GM21717 (cell line): ENCODE measurements around the gene BCAS1.

Experiments
- ATAC-seq: cut with Tn5 transposase; IDR thresholded peaks from one replicate; pipeline ENCODE4 v1.9.1; 2021; ENCODE audit warnings: mild to moderate bottlenecking, moderate library complexity; ENCODE audit not compliant: unreplicated experiment

Gene BCAS1

GRCh38 chr20:54082100-54082499 is 11.7 kb upstream of the BCAS1 start:
- ATAC-seq = no peak

GRCh38 chr20:54079652-54080051 is 9.3 kb upstream of the BCAS1 start:
- ATAC-seq = no peak

- peak; percentile 62 for ATAC-seq
Observed at GRCh38 chr20:54078296-54078984, 8.0 kb upstream of the BCAS1 start.

GRCh38 chr20:54076259-54076658 is 5.9 kb upstream of the BCAS1 start:
- no peak for ATAC-seq

- no peak for ATAC-seq
Observed at GRCh38 chr20:54075322-54075721, 4.9 kb upstream of the BCAS1 start.

GRCh38 chr20:54074511-54074910 is 4.1 kb upstream of the BCAS1 start:
- no peak for ATAC-seq

- no peak for ATAC-seq
Observed at GRCh38 chr20:54073288-54073687, 2.9 kb upstream of the BCAS1 start.

- ATAC-seq = no peak
Observed at GRCh38 chr20:54069501-54069971, 858 bp downstream of the BCAS1 start.

GRCh38 chr20:54068966-54069365 is 1.4 kb downstream of the BCAS1 start:
- no peak for ATAC-seq

GRCh38 chr20:54068495-54068894 is 1.9 kb downstream of the BCAS1 start:
- no peak for ATAC-seq

- ATAC-seq = no peak
Observed at GRCh38 chr20:54067606-54068174, 2.7 kb downstream of the BCAS1 start.

- no peak for ATAC-seq
Observed at GRCh38 chr20:54065601-54066038, 4.8 kb downstream of the BCAS1 start.

GRCh38 chr20:54064939-54065338 is 5.5 kb downstream of the BCAS1 start:
- no peak for ATAC-seq

- peak; percentile 42 for ATAC-seq
Observed at GRCh38 chr20:54063992-54064676, 6.3 kb downstream of the BCAS1 start.

- no peak for ATAC-seq
Observed at GRCh38 chr20:54063580-54063979, 6.8 kb downstream of the BCAS1 start.

GRCh38 chr20:54062812-54063280 is 7.5 kb downstream of the BCAS1 start:
- no peak for ATAC-seq

- no peak for ATAC-seq
Observed at GRCh38 chr20:54061101-54061881, 9.1 kb downstream of the BCAS1 start.

- no peak for ATAC-seq
Observed at GRCh38 chr20:54059691-54060364, 10.6 kb downstream of the BCAS1 start.

- ATAC-seq = peak; percentile 46
Observed at GRCh38 chr20:54058420-54059139, 11.8 kb downstream of the BCAS1 start.
